ENCODE results near the gene PCNP.
"Not testable (repeated sequence)": the region's sequence is repeated elsewhere in the genome, so short reads cannot be mapped to it uniquely, and the experiment has no call there.

Gene PCNP

DNA sequence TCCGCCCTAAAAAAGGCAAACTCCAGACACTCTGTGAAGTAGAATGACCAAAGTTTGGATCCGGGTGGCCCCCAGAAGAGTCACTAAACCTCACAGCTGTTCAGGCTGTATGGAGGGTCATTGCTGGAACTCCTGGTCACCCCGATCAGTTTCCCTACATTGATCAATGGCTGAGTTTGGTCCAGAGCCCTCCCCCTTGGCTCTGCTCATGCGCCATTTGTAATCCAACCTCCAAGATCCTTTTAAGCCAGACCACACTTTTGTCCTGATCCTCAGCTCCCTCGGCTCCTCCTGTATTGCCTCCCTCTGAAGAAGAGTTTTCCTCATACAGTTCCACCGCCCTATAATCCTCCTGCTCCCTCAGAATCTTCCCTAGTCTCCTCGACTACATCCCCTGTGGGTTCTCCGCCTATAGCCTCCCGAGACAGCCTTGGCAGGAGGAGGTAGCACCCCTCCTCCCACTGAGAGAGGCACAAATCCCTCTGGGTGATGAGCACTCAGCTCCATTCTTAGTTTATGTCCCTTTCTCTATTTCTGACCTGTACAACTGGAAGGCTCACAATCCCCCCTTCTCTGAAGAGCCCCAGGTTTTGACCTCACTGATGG is 60.7 kb downstream of the PCNP start:
- DNase-seq: no peak

DNA sequence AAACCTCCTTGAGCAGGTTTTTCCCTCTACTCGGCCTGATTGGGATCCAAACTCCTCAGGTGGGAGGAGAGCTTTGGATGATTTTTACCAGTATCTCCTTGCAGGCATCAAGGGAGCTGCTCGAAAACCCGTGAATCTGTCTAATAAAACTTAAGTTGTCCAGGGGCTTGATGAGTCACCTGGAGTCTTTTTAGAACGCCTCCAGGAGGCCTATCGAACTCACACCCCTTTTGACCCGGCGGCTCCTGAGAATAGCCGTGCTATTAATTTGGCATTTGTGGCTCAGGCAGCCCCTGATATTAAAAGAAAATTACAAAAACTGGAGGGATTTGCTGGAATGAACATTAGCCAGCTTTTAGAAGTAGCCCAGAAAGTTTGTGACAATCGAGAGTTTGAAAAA is 61.4 kb downstream of the PCNP start:
- DNase-seq: no peak

DNA sequence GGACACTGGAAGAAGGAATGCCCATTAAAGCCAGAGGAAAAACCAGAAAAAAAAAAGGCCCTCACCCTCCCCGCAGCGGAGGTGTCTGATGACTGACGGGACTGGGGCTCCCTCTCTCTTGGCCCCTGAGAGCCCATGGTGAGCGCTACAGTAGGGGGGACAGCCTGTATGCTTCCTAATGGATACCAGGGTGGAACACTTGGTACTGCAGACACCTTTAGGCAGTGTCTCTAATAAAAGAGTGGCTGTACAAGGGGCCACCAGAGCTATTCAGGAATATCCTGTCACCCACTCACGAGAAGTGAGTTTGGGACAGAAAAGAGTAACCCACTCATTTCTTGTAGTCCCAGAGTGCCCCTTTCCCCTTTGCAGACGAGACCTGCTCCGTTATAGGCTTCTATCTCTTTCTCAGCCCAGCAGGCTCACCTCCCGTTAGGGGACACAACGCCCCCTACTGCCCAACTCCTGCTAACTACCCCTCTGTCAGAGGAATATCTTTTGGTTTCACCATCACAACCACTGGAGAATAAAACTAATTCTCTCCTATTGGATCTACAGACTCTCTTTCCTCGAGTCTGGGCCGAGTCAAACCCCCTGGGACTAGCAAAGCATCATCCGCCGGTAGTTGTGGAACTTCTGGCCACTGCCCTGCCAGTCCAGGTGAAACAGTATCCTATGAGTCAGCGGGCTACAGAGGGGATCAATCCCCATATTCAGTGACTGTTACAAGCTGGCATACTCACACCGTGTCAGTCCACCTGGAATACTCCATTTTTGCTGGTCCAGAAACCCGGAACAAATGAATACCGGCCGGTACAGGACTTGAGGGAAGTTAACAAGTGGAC is 62.2 kb downstream of the PCNP start:
- peak; percentile 83 for DNase-seq

DNA sequence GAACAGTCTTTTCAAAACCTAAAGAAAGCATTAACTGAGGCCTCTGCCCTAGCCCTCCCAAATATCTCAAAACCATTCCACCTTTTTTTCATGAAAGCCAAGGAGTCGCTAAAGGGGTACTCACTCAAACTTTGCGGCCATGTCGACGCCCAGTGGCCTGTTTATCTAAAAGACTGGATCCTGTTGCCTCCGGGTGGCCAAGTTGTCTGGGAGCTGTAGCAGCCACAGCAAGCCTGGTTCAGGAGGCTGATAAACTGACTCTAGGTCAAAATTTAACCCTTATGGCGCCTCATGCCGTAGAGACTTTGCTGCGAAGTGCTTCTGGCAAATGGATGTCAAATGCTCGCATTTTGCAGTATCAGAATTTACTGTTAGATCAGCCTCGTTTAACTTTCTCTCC is 63.5 kb downstream of the PCNP start:
- DNase-seq: no peak

DNA sequence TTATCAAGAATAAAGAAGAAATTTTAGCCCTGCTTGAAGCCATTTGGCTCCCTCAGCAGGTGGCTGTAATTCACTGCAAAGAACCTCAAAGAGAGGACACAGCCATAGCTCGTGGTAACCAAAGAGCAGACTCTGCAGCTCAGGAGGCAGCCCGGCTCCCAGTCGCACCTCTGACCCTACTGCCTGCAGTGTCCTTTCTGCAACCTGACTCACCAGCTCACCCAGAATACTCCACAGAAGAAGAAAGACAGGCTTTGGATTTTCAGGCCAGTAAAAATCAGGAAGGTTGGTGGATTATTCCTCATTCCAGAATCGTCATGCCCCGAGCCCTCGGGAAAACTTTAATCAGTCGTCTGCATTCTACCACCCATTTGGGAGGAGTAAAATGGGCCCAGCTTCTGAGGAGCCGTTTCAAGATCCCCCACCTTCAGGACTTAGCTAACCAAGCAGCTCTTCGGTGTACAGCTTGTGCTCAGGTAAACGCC is 64.3 kb downstream of the PCNP start:
- DNase-seq: no peak

DNA sequence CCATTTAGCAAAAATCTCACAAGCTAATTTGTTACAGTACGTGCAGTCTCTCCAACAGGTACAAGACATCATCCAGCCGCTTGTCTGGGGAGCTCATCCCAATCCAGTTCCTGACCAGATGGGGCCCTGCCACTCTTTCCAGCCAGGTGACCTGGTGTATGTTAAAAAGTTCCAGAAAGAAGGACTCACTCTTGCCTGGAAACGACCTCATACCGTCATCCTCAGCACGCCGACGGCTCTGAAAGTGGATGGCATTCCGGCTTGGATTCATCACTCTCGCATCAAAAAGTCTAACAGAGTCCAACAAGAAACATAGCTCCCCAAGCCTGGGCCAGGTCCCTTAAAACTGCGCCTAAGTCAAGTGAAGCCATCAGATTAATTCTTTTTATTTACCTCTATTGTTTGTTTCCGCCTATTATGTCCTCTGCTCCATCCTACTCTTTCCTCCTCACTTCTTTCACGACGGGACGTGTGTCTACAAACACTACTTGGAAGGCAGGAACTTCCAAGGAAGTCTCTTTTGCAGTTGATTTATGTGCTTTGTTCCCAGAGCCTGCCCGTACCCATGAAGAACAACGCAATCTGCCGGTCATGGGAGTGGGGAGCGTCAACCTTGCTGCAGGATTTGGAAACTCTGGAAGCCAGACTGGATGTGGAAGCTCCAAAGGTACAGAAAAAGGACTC is 65.4 kb downstream of the PCNP start:
- no peak for DNase-seq

DNA sequence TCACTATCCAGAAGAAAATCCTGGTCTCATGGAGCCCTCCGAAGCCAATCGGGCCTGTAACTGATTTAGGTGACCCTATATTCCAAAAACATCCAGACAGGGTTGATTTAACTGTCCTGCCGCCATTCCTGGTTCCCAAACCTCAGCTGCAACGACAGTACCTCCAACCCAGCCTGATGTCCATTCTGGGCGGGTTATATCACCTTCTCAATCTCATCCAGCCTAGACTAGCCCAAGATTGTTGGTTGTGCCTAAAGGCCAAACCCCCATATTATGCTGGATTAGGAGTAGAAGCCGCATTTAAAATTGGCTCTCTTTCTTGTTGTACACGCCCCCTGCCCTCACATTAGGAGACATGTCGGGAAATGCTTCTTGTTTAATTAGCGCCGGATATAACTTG is 66.3 kb downstream of the PCNP start:
- DNase-seq: no peak

DNA sequence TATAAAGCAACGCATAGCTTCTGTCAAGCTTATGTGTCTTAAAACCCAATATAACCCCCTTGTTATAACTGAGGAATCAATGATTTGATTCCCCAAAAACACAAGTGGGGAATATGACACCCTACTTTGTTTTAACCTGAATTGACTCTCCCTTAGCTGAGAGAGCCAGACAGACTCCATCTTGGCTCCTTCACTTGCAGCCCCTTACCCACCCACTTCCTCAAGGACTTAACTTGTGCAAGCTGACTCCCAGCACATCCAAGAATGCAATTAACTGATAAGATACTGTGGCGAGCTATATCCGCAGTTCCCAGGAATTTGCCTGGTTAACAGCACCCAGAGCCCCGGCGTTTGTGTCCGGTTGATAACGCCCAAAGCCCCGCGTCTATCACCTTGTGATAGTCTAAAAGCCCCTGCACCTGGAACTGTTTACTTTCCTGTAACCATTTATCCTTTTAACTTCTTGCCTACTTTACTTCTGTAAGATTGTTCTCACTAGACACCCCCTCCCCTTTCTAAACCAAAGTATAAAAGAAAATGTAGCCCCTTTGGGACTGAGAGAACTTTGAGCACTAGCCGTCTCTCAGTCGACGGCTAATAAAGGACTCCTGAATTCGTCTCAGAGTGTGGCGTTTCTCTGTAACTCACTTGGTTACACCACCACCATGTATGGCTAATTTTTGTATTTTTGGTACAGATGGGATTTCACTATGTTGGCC is 67.6 kb downstream of the PCNP start:
- not testable (repeated sequence) for DNase-seq

DNA sequence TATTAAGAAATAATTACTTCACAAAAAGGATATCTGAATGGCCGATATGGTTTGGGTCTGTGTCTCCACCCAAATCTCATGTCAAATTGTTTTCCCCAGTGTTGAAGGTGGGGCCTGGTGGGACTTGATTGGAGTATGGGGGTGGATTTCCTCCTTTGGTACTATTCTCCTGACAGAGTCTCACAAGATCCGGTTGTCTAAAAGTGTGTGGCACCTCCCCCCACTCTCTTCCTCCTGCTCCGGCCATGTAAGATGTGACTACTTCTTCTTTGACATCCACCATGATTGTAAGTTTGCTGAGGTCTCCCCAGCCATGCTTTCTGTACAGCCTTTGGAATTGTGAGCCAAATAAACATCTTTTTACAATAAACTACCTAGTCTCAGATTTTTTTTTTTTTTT is 68.5 kb downstream of the PCNP start:
- DNase-seq: no peak

DNA sequence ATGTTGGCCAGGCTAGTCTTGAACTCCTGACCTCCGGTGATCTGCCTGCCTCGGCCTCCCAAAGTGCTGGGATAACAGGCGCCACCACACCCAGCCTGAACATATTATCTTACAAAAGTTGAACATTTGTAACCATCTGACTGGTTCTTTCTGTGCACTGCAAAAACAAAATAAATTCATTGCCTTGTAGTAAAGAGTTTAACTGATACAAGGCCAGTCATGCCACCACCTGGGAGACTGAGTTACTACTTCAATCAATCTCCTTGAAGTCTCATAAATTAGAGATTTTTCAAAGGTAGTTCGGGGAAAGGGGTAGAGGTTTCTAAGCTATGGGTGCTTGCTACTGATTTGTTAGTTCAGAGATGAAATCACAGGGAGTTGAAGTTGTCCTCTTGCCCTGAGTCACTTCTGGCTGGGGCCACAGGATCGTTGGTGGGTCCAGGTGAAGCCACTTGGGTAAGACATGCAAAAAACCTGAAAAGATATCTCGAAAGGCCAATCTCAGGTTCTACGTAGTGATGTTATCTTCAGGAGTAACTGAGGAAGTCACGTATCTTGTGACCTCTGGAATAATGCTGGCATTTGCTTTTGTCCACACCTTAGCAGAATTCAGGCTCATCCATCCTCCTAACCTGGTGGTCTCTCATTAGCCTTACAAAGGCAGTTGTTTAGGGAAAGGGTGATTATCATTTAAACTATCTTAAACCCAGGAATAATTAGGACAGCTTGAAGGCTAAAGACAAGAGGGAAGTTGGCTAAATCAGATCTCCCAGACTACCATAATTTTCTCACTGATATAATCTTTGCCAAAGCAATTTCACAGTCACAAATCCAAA is 69.2 kb downstream of the PCNP start:
- DNase-seq: no peak

Measured in activated CD8-positive, alpha-beta memory T cell treated with anti-CD3 and anti-CD28 coated beads, Interleukin-2, amount 50 U/mL, for 48 hours (primary cell).